ENCODE data around the gene GJA1.
"Not testable (repeated sequence)": the region's sequence is repeated elsewhere in the genome, so short reads cannot be mapped to it uniquely, and the experiment has no call there.

The GJA1 gene

DNA sequence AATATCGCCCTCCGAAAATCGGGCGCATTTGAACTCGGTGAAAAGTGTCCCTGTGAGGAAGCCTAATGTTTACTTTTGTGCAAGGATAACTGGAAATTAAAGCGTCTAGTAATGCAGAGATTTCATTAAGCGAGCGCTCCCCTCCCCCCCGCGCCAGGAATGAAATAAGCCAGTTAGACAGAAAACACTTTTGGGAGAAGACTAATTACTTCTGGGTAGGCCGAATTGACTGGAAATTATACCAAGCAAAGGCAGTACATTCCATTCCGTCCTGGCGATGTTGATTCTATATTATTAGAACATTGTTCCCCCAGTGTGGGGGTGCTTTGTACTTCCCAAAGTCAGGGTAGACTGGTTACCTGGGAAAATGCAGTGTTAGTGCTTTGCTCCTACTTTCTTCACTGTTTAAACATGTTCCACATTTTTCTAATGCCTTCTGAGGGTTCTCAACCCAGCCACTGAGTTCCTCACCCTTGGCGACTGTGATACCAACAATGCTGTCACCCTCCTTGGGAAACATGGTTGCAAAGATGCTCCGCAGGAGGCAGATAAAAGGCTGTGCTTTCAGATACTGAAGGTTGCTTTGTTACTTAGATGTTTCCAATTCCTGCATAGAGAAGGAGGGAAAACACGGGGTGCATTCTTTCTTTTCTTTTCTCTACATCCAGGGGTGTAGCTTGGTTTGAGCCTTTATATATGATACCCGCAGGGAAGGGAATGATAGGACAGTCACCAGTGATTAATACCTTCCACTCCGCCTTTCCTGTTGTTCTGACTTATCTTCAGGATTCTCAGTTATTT lies 2.6 kb downstream of the GJA1 start:
- no peak for DNase-seq

DNA sequence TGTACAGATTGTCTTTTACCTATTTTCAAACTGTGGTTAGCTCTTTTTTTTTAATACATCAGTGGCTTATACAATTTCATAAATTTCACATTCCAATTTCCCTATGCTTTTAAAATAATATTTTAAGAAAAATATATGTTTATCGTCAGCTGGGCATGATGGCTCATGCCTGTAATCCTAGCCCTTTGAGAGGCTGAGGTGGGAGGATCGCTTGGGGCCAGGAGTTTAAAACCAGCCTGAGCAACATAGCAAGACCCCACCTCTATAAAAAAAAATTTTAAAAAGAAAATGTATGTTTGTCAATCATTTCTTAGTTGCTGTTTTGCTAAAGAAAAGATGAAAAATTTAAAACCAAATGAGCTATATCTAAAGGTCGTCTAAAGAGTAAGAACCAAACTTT lies 3.4 kb downstream of the GJA1 start:
- no peak for DNase-seq

DNA sequence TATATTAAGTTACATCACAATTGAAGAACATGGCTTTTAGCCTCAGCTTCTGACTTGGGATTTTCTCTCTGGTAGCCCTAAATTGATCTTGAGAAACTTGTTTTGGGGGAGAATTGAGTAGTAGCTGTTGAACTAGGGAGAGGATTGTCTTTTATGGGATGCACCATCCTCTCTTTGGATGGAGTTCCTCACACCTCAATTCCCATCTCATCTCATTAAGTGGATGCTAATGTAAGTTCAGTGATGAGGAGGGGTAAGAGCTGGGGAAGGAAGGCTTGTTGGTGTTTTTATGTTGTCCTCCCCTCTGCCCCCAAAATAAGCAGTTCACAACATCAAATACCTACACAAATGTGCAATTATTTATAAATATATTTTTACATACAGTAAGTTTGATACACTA lies 4.0 kb downstream of the GJA1 start:
- no peak for DNase-seq

DNA sequence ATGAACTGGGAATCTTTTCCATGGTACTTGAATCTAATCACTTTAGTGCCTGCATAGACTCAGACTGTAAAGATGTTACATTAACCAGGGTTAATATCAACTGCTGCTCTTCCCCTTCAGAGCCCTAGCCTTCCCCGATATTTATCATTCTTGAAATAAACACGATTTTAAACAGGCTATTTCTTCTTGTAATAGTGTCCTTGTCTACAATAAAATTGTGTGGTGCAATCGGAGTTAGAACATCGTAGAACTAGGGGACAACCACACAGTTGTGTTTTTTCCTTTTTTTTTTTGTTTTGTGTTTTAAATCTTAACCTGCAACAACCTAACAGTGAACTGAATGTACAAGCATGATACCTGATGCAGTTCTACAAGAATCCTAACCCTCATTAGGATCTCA lies 4.5 kb downstream of the GJA1 start:
- no peak for DNase-seq

DNA sequence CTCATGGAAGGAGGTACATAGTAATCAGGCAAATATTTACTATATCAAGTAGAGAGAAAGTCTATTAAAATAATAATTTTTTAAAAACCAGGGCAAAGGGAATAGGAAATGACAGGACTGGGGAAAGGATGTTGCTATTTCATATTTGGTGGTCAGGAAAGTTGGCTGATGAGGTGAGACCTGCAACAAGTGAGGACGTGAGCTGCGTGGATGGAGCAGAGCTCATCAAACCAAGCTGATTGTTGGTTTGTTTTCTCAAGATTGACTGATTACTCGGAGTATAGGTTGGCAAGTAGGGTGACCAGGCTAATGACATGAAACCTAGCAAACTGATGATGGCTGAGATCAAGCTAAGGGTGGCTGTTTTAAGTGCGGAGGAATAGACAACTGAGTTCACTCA lies 6.0 kb downstream of the GJA1 start:
- no peak for DNase-seq

DNA sequence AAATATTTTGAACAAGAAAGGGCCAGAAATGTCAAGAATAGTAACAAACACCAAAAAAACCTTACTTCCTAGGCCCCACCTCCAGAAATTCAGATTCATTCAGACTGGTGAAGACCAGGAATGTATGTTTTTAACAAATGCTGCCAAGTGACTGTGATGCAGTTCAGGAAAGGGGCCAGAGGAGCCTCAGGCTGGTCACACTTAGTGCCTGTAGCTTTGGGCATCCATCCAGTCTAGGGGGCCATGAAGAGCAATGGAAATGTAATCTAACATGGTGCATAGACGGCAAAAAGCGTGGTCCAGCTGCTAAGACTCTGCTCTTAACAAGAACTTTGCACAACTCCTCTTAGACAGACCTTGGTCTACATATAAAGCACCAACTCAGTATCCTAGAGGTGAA lies 7.1 kb downstream of the GJA1 start:
- no peak for DNase-seq

DNA sequence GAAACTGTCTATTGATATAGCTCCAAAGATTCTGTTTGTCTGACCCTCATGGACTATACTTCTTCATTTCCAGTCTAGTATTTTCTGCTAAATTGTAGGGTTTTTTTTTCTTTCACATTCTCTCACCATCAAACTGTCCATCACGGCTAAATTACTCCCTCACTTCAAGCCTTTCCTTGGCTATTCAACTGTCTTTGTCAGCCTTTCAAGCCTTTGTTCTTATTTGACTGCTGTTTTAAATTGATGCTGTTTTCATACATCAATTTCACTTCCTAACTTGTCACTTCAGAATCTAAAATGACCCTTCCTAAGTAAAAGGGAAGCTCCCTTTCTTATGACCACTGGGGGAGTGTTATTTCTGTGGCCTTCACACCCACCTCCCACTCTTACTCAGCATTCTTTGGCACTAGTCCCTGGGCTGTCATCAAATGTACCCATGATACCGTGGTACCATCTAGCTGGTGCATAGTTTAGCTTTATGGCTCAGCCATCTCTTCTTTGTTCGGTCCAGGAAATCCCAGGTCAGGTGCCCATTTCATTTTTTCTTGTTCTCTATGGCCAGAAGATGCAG lies 8.6 kb downstream of the GJA1 start:
- DNase-seq: no peak

DNA sequence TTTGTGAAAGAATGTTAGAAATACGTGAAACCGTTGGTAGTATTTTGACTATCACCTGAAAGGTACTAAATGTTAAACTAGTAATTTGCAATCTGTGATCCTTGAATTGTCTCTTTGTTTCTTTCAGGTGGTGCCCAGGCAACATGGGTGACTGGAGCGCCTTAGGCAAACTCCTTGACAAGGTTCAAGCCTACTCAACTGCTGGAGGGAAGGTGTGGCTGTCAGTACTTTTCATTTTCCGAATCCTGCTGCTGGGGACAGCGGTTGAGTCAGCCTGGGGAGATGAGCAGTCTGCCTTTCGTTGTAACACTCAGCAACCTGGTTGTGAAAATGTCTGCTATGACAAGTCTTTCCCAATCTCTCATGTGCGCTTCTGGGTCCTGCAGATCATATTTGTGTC lies 11.3 kb downstream of the GJA1 start:
- not testable (repeated sequence) for DNase-seq

DNA sequence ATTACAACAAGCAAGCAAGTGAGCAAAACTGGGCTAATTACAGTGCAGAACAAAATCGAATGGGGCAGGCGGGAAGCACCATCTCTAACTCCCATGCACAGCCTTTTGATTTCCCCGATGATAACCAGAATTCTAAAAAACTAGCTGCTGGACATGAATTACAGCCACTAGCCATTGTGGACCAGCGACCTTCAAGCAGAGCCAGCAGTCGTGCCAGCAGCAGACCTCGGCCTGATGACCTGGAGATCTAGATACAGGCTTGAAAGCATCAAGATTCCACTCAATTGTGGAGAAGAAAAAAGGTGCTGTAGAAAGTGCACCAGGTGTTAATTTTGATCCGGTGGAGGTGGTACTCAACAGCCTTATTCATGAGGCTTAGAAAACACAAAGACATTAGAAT lies 12.3 kb downstream of the GJA1 start:
- DNase-seq: not testable (repeated sequence)

DNA sequence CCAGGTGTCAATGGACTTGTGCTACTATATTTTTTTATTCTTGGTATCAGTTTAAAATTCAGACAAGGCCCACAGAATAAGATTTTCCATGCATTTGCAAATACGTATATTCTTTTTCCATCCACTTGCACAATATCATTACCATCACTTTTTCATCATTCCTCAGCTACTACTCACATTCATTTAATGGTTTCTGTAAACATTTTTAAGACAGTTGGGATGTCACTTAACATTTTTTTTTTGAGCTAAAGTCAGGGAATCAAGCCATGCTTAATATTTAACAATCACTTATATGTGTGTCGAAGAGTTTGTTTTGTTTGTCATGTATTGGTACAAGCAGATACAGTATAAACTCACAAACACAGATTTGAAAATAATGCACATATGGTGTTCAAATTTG lies 13.1 kb downstream of the GJA1 start:
- not testable (repeated sequence) for DNase-seq

DNA sequence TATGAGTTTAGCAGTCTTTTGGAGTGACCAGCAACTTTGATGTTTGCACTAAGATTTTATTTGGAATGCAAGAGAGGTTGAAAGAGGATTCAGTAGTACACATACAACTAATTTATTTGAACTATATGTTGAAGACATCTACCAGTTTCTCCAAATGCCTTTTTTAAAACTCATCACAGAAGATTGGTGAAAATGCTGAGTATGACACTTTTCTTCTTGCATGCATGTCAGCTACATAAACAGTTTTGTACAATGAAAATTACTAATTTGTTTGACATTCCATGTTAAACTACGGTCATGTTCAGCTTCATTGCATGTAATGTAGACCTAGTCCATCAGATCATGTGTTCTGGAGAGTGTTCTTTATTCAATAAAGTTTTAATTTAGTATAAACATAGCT lies 13.9 kb downstream of the GJA1 start:
- no peak for DNase-seq

DNA sequence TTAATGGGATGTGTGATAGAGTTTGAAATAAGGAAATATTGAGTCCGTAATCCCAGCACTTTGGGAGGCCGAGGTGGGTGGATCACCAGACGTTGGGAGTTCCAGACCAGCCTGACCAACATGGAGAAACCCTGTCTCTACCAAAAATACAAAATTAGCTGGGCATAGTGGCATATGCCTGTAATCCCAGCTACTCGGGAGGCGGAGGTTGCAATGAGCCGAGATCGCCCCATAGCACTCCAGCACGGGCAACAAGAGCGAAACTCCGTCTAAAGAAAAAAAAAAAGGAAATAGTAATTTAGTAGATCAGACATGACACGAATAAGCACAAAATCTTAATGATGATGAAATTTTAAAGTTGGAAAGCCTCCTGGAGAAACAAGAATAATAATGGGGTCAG lies 14.8 kb downstream of the GJA1 start:
- DNase-seq: no peak

DNA sequence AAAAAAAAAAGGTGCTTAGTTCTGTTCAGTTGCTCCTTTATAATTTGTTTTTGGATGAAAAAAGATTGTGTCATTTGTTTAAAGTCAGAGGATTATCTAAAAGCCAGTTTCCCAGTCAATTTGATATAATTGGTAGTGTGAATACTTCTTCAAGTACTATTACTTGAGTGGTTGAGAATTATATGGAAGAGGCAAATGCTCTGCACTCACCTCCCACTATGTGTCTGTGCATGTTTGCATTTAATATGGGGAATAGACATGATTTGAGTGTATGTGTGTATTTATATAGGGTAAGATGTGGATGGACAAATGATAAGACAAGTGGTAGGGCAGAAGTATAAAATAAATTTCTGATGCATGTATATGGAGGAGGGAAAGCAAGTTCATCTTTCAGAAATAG lies 15.8 kb downstream of the GJA1 start:
- no peak for DNase-seq

DNA sequence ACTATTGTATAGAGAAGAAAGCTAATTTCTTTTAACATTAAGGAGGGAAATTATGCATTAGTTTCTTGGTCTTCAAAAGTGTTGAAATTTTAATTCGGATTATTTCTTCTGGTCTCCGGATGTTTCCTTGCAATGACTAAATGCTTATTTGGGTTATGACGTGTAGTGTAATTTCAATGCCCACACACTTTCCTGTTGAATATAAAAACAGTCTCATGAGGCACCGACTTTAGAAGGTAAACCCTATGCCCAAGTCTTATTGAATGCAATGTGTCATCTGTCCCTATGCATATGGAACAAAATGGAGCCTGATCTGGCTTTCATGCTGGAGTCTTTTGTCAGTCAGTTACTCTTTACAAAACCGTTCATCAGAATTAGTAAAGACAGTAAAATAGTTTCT lies 17.7 kb downstream of the GJA1 start:
- no peak for DNase-seq

DNA sequence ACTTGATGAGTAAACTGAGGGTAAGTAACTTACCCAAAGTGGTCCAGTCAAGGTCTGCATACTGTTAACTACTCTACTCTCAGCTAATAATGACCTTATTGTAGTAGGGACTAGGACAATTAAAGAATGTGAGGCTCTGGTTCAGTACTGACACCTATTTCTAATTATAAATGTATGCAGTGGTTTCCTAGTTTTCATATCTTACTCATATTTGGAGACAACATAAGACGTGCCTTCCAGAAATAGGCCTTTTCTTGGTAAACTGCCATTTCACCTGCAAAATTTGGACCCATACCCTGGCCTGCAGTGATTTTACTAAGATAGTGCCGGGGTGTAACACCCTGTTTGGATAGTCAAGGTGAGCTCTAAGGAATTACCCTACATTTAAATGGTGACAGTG lies 24.7 kb downstream of the GJA1 start:
- no peak for DNase-seq

DNA sequence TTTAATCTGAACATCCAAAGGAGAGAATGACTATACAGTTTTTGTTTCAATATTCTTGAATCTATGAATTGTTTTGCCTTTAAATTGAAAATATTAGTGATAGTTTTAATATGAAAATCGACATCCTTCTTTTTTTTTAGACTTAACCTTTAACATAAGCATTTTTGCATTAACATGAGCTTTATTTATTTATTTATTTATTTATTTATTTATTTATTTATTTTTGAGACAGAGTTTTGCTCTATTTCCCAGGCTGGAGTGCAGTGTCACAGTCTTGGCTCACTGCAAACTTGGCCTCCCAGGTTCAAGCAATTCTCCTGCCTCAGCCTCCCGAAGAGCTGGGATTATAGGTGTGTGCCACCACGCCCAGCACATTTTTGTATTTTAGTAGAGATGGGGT lies 27.6 kb downstream of the GJA1 start:
- no peak for DNase-seq

DNA sequence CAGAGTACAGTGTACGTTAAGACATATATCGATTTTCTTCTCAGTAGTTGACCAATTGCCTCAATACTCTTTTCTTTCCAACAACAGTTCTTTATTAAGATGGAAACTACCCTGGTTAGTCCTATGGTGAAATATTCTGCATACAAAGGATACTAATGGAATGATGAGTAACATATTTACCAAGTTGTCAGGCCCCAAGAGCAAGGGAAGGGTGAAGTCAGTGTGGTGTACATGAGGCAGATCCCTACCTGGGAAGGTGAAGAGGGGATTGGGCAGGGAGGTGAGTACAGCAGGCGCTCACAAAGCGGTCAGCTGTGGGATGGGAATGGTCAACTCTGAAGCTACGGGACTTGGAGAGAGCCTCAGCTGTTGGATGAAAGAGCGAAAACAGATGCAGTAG lies 29.7 kb downstream of the GJA1 start:
- no peak for DNase-seq

DNA sequence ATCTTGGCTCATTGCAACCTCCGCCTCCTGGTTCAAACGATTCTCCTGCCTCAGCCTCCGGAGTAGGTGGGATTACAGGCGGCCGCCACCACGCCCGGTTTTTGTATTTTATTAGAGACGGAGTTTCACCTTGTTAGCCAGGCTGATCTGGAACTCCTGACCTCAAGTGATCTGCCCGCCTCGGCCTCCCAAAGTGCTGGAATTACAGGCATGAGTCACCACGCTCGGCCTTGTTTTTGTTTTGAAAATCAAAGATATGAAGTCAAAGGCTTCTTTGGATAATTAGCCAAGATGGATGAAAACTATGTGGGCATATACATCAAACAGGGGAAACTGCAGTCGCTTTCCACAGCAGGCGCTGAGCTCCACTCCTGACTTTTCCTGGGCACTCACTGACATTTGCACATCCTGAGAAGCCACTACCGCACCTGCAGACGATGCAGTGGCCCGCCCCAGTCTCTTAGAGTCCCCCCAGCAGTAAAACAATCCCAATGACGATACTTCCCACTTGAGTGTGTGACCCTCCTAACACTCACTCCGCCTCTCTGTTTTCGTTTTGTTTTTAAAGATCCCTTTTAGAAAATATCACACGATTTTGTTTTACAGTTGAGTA lies 44.1 kb downstream of the GJA1 start:
- DNase-seq: no peak

DNA sequence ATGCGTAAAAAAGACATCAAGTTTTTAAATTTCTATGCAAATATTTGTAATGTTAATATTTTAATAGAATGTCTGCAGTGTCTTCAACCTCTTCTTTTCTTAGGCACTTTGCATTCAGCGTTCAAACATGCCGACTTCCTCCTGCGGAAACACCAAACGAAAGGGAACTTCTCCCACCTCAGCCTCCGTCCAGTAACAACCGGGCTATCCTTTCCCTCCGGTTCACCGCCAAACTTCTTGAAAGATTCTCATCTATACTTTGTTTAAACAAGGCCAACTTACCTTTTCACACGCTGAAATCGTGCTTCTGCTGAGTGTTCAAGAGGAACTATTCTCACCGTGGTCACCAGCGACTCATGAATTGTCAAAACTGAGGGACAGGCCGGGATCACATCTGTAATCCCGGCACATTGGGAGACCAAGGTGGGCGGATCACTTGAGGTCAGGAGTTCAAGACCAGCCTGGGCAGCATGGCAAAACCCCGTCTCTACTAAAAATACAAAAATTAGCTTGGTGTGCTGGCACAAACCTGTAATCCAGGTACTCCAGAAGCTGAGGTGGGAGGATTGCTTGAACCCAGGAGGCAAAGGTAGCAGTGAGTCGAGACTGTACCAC lies 44.8 kb downstream of the GJA1 start:
- DNase-seq: no peak

DNA sequence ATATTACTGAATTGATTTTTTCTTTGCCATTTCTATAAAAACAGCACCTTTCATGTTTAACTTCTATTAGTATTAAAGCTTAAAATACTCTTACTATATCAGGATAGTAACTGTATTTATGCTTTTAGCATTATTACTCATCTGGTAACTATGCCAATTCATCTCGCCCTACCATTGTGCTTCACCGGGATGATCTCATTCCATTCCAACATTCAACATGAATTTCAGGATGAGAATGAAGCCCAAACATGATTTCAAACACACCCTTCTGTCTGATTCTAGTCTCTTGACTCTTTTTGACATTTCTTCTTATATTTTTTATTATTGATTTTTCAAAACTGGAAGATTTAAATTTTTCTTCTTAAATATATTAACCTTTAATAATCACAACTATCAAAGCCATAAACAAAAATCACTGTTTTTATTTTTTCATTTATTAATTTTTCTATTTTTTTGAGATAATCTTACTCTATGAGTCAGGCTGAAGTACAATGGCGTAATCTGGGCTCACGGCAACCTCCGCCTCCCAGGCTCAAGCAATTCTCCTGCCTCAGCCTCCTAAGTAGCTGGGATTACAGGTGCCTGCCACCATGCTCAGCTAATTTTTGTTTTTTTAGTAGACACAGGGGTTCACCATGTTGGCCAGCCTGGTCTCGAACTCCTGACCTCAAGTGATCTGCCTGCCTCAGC lies 46.7 kb downstream of the GJA1 start:
- DNase-seq: no peak

DNA sequence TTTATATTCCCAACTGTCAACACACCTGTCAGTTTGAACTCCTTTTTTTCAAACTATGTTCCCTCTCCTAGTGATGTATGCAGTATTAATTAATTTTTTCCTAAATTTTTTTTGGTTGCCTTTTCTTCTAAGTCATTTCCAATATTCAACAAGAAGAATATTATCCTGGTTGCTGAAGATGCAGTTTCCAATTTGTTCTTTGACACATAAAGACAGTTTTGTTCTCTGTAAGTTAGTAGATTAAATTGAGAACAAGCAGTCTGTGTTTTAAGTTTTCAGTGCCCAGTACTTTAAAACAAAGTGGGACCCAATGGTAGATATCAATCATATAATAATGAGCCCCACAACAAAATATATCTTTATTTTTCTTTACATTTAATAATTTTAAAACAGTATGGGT lies 47.3 kb downstream of the GJA1 start:
- DNase-seq: no peak

DNA sequence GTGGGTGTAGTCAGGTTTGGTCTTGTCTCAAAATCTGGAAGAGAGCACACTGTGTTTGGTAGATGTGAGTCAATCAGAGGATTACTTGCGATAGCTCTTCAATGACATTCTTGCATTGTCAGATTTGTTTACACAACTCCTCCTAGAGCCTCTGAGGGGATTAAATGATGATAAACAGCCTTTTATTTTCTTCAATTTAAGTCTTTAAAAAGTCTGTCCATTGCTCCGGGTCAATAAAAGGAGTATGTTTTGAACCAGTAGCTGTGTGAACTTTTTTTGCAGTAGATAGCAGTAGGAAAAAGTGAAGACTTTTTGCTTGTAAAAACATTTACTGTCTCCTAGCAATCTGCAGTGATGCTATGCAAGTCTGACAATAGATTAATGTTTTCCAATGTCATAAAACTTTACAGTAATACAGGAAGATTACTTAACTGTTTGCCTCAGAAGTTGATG lies 49.9 kb downstream of the GJA1 start:
- no peak for DNase-seq

DNA sequence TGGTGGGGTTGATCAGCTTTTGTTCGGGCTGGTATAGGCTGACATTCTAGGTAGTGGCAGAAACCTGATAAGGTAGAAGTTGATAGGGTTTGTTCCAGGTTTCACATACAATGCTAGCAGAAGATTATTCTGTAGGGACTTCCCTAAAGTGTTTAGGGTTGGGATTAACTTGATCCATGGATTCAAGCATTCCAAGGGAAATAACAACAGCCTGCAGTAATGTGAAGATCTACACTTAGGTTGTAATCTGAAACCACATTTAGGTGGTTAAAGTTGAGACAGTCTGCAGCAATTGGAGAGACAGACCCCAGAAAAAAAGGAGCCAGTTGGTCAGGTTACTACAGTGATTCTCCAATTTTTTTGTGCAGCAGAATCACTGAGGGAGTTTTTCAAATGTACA lies 56.1 kb downstream of the GJA1 start:
- DNase-seq: no peak

DNA sequence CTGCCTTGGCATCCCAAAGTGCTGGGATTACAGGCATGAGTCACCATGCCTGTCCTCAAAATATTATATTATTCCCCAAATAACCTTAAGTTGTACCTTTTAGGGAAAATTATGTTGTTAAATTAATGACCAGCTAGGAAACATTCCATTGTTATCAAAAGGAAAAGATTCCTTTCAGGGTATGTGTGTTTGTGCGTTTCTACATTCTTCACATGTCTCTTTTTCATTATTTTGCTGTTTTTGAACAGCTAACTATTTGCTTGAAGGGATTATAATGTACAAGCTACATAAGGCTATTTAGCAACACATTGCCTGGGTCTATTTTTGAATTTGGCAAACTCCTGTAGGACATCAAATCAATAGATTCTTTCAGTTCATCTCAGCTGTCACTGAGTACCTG lies 57.1 kb downstream of the GJA1 start:
- no peak for DNase-seq

Data from RPMI8226 (cell line).